GM12878 (cell line): ENCODE results near the gene FUT6. TPM values are rescaled to one million over a fixed set of nuclear protein-coding genes. Genes with fewer than 3 reads are reported as not detected.

Experiments
- ATAC-seq: fragments of 200-7000 bp; cut with Tn5 transposase; 3 replicates; pipeline ENCODE4 v1.9.1; 2020; ENCODE audit warnings: mild to moderate bottlenecking, moderate library complexity
- BruUV-seq: library from RNA; stranded (reverse); fragments of 400-500 nt; replicated peaks from 2 replicates; lab custom pipeline; 2021; lab: Mats Ljungman, UMichigan
- CTCF ChIA-PET: fragments of 300-600 bp; sonication (Branson Sonifier 250); formaldehyde crosslinking; extraction: SDS; loops from one replicate; lab custom pipeline; 2021; ENCODE audit warnings: inconsistent platforms; lab: Yijun Ruan, JAX
- POLR2A ChIA-PET: fragments of 350-600 bp; formaldehyde crosslinking; extraction: SDS; loops from one replicate; lab custom pipeline; 2021; ENCODE audit warnings: inconsistent platforms; lab: Charles Lee
- RAD21 ChIA-PET: fragments of 300-600 bp; sonication (Branson Sonifier 250); formaldehyde crosslinking; loops from one replicate; lab custom pipeline; 2023; ENCODE audit warnings: antibody characterized with exemption; ENCODE audit not compliant: unreplicated experiment; lab: Charles Lee
- SMC1A ChIA-PET: fragments of 300-600 bp; sonication (Branson Sonifier 250); formaldehyde crosslinking; loops from one replicate; lab custom pipeline; 2023; ENCODE audit not compliant: unreplicated experiment, uncharacterized antibody; lab: Charles Lee
- DNase-seq: peaks from one replicate; pipeline ENCODE4 v3.0.0-alpha.2; 2011; ENCODE audit warnings: low read depth, low spot score
- FAIRE-seq: peaks from 3 replicates; lab custom pipeline; 2011; peaks lifted over from hg19 to GRCh38; lab: Jason Lieb, UNC
- H2AFZ ChIP-seq: 2 replicates; pipeline ENCODE4 v1.6.0; 2011; ENCODE audit warnings: low read depth, low read length, control low read depth; ENCODE audit not compliant: control insufficient read depth
- H3K27ac ChIP-seq: 2 replicates; pipeline ENCODE4 v1.5.1; 2011; ENCODE audit warnings: control low read depth; ENCODE audit not compliant: control insufficient read depth, insufficient read depth
- H3K27me3 ChIP-seq, 2 experiments: replicated peaks in 1 of 2; 2 replicates each; pipeline versions ENCODE4 v1.6.0 to v1.6.1; 2011; ENCODE audit warnings: low read length in 1 of 2; ENCODE audit not compliant: control insufficient read depth in 2 of 2, insufficient read depth in 2 of 2
- H3K36me3 ChIP-seq, 2 experiments: 2 replicates each; pipeline ENCODE4 v1.5.1; 2011; ENCODE audit warnings: low read length in 1 of 2; ENCODE audit not compliant: control insufficient read depth in 2 of 2, insufficient read depth in 2 of 2
- H3K4me1 ChIP-seq: 2 replicates; pipeline ENCODE4 v1.6.1; 2011; ENCODE audit warnings: mild to moderate bottlenecking, low read length, moderate library complexity, mixed read lengths; ENCODE audit not compliant: control insufficient read depth, insufficient read depth
- H3K4me2 ChIP-seq: 2 replicates; pipeline ENCODE4 v1.6.0; 2011; ENCODE audit warnings: control low read depth; ENCODE audit not compliant: control insufficient read depth, insufficient read depth
- H3K4me3 ChIP-seq: fragments of 200-600 bp; sonication (generic); 2 replicates; pipeline ENCODE4 v1.5.1; 2016
- H3K79me2 ChIP-seq: 2 replicates; pipeline ENCODE4 v1.6.0; 2011; ENCODE audit warnings: low read length; ENCODE audit not compliant: control insufficient read depth, insufficient read depth
- H3K9ac ChIP-seq: 2 replicates; pipeline ENCODE4 v1.8.0; 2011; ENCODE audit warnings: low read length, control low read depth, mixed read lengths; ENCODE audit not compliant: control insufficient read depth, insufficient read depth
- H3K9me3 ChIP-seq: replicated peaks from 3 replicates; pipeline ENCODE4 v1.5.1; 2011; ENCODE audit warnings: mild to moderate bottlenecking, low read length; ENCODE audit not compliant: control insufficient read depth, insufficient read depth
- H4K20me1 ChIP-seq: 2 replicates; pipeline ENCODE4 v1.6.0; 2011; ENCODE audit not compliant: control insufficient read depth, insufficient read depth
- CBFB ChIP-seq: IDR thresholded peaks from 2 replicates; pipeline ENCODE4 v1.6.1; 2016; ENCODE audit warnings: antibody characterized with exemption, low read depth
- CTCF ChIP-seq, 3 experiments: IDR thresholded peaks in 2 of 3; conservative IDR thresholded peaks in 1 of 3; 2 replicates each; pipeline ENCODE4 v1.5.1; 2011; ENCODE audit warnings: low read depth in 3 of 3, low read length in 3 of 3, mild to moderate bottlenecking in 3 of 3, control low read depth in 2 of 3, moderate library complexity in 2 of 3, inconsistent platforms in 1 of 3, mixed read lengths in 1 of 3; ENCODE audit not compliant: control insufficient read depth in 2 of 3, insufficient read depth in 1 of 3; ENCODE audit errors: extremely low read depth in 1 of 3
- ETV6 ChIP-seq, 2 experiments: fragments of 450-650 bp in 1 of 2; IDR thresholded peaks in 1 of 2; conservative IDR thresholded peaks in 1 of 2; 2 replicates each; pipeline ENCODE4 v1.6.1; 2014; ENCODE audit warnings: antibody characterized with exemption in 1 of 2, borderline replicate concordance in 1 of 2, low read depth in 1 of 2, mild to moderate bottlenecking in 1 of 2, moderate library complexity in 1 of 2
- FOXK2 ChIP-seq: fragments of 450-650 bp; IDR thresholded peaks from 2 replicates; pipeline ENCODE4 v1.6.1; 2017; ENCODE audit warnings: mild to moderate bottlenecking, moderate library complexity
- IRF3 ChIP-seq: fragments of 450-650 bp; IDR thresholded peaks from 2 replicates; pipeline ENCODE4 v1.6.1; 2014; ENCODE audit warnings: mild to moderate bottlenecking
- KAT2A ChIP-seq: conservative IDR thresholded peaks from 2 replicates; pipeline ENCODE4 v1.6.1; 2011; ENCODE audit warnings: low read depth, low read length; ENCODE audit not compliant: control insufficient read depth
- KLF5 ChIP-seq: fragments of 450-650 bp; IDR thresholded peaks from 2 replicates; pipeline ENCODE4 v1.6.1; 2014; ENCODE audit warnings: mild to moderate bottlenecking; ENCODE audit not compliant: partially characterized antibody
- NFYA ChIP-seq: IDR thresholded peaks from 2 replicates; pipeline ENCODE4 v1.6.1; 2011; ENCODE audit warnings: low read depth, mild to moderate bottlenecking, low read length, improper control_type of control experiment, borderline replicate concordance
- NRF1 ChIP-seq: conservative IDR thresholded peaks from 2 replicates; pipeline ENCODE4 v1.6.1; 2011; ENCODE audit warnings: mild to moderate bottlenecking, low read depth, low read length, improper control_type of control experiment
- PBX3 ChIP-seq: IDR thresholded peaks from 2 replicates; pipeline ENCODE4 v1.6.1; 2011; ENCODE audit warnings: mild to moderate bottlenecking, low read depth, low read length, moderate library complexity; ENCODE audit not compliant: insufficient replicate concordance
- SIN3A ChIP-seq: IDR thresholded peaks from 2 replicates; pipeline ENCODE4 v1.6.1; 2012; ENCODE audit warnings: low read depth, low read length, improper control_type of control experiment
- SMAD5 ChIP-seq: IDR thresholded peaks from 2 replicates; pipeline ENCODE4 v1.6.1; 2016; ENCODE audit warnings: antibody characterized with exemption, low read depth
- STAT3 ChIP-seq: IDR thresholded peaks from 2 replicates; pipeline ENCODE4 v1.6.1; 2011; ENCODE audit warnings: low read depth, low read length, improper control_type of control experiment
- SUPT20H ChIP-seq: IDR thresholded peaks from 2 replicates; pipeline ENCODE4 v1.6.1; 2011; ENCODE audit warnings: low read depth, mild to moderate bottlenecking, low read length, moderate library complexity, borderline replicate concordance; ENCODE audit not compliant: control insufficient read depth
- ZNF384 ChIP-seq: IDR thresholded peaks from 2 replicates; pipeline ENCODE4 v1.6.1; 2012; ENCODE audit warnings: low read depth, mild to moderate bottlenecking, low read length, improper control_type of control experiment, borderline replicate concordance
- WGBS: methylation state at CpG from one replicate; pipeline ENCODE4 v1.1.6; 2016; ENCODE audit warnings: low lambda C conversion rate; ENCODE audit not compliant: insufficient replicate concordance, insufficient coverage; ENCODE audit errors: missing lambda C conversion rate; 5-methylcytosine and 5-hydroxymethylcytosine counted together
- in situ Hi-C: fragments of 300-500 bp; cut with MboI; formaldehyde crosslinking; loops from 9 replicates; pipeline ENCODE4 v1.14.3; 2018; ENCODE audit warnings: mixed read lengths
- intact Hi-C: fragments of 100-400 bp; cut with micrococcal nuclease; formaldehyde crosslinking; loops from one replicate; pipeline ENCODE4 v1.14.2; 2022; ENCODE audit not compliant: unreplicated experiment
- polyA plus RNA-seq, 11 experiments: library from polyadenylated mRNA; depleted of rRNA in 4 of 11; unstranded in 6 of 11; stranded (reverse) in 5 of 11; fragments of >200 nt; fragmentation: Nextera tagmentation in 4 of 11; fragmentation: Illumina TruSeq in 1 of 11; extraction: Ambion mirVana in 4 of 11; extraction: Trizol in 1 of 11; gene quantifications; 1 replicate in 1 of 11; 2 replicates in 10 of 11; pipeline versions ENCODE4 v1.2.1 to v1.2.3, GENCODE V29; 2011 to 2016; ENCODE audit warnings: inconsistent platforms in 2 of 11, missing spikeins in 2 of 11, low read depth in 1 of 11
- total RNA-seq, 4 experiments: library from RNA; depleted of rRNA in 3 of 4; stranded (reverse); fragments of >200 nt in 3 of 4; fragmentation: Illumina TruSeq in 1 of 4; extraction: Trizol in 1 of 4; gene quantifications; 2 replicates each; pipeline versions ENCODE4 v1.2.1 to v1.2.3, GENCODE V29; 2013 to 2021
- TF ChIP-seq, protein P1 (sequence below): IDR thresholded peaks from 2 replicates; pipeline ENCODE4 v1.6.1; 2011; ENCODE audit warnings: borderline replicate concordance, low read depth, mild to moderate bottlenecking, moderate library complexity, mixed read lengths, low read length; ENCODE audit not compliant: insufficient read depth; ENCODE audit errors: extremely low read length
- TF ChIP-seq, protein P2 (sequence below): IDR thresholded peaks from 2 replicates; pipeline ENCODE4 v1.6.1; 2012; ENCODE audit warnings: low read length, inconsistent platforms

Gene FUT6
- total and polyA plus RNA-seq, 10 of the 15 experiments (the other 5 are each of a cell fraction or from before 2014, with no cell fraction given), result not detected

DNA sequence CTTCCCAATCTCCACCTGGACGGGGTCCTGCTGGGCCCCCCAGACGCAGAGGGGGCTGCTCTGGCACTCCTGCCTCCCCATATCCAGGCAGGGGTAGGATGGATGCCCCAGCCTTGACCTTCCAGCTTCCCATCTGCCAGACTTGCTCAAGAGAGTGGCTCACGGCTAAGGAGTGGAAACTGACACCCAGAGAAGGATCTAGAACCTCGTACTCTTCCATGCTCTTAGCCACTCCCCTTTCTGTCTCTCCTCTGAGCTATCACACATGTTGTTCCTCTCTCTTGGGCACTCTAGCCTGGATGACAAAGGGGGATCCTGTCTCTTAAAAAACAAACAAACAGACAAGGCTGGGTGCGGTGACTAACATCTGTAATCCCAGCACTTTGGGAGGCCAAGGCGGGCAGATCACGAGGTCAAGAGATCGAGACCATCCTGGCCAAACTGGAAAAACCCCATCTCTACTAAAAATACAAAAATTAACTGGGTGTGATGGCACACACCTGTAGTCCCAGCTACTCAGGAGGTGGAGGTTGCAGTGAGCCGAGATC, 43.0 kb upstream of the FUT6 start:
- ATAC-seq, result no peak
- CTCF ChIA-PET, result no interaction called here
- POLR2A ChIA-PET, result no interaction called here
- Histone ChIP-seq H3K36me3 (no peaks in the 10 kb centered on the region), H4K20me1 (no peaks in the 10 kb centered on the region), H3K4me2 (no peak overlapping the region), H3K9ac (no peak overlapping the region), H3K4me3 (no peak overlapping the region), H3K27ac (no peak overlapping the region), H3K79me2 (no peaks in the 10 kb centered on the region), H3K4me1 (no peaks in the 10 kb centered on the region), H3K9me3 (no peaks in the 10 kb centered on the region), H3K27me3 (no peaks in the 10 kb centered on the region), H2AFZ (no peak overlapping the region)
- no peak for FAIRE-seq
- SMC1A ChIA-PET, result no interaction called here
- RAD21 ChIA-PET, result no interaction called here
- intact Hi-C loops (no loop called here), in situ Hi-C loops (no loop called here)
- DNase-seq, result no peak
- TF ChIP-seq NRF1 (no peak), ETV6 (conservative IDR thresholded peaks at IDR 0.05 in 1 of 2, IDR thresholded peaks at IDR 0.05 in 1 of 2; ENCODE audit: borderline replicate concordance in 1 of 2, low read depth in 1 of 2) (no peak), SUPT20H (no peak), CBFB (no peak), ZNF384 (no peak), CTCF (IDR thresholded peaks at IDR 0.05 in 2 of 3, conservative IDR thresholded peaks at IDR 0.05 in 1 of 3; ENCODE audit: control insufficient read depth in 2 of 3, extremely low read depth in 1 of 3, insufficient read depth in 1 of 3, low read depth in 3 of 3, low read length in 3 of 3) (no peak), KAT2A (no peak), NFYA (no peak), PBX3 (no peak), SMAD5 (no peak), SIN3A (no peak), STAT3 (no peak), IRF3 (no peak), FOXK2 (no peak), KLF5 (no peak)
- TF ChIP-seq, protein P1, sequence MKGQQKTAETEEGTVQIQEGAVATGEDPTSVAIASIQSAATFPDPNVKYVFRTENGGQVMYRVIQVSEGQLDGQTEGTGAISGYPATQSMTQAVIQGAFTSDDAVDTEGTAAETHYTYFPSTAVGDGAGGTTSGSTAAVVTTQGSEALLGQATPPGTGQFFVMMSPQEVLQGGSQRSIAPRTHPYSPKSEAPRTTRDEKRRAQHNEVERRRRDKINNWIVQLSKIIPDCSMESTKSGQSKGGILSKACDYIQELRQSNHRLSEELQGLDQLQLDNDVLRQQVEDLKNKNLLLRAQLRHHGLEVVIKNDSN, result no peak
- TF ChIP-seq, protein P2, sequence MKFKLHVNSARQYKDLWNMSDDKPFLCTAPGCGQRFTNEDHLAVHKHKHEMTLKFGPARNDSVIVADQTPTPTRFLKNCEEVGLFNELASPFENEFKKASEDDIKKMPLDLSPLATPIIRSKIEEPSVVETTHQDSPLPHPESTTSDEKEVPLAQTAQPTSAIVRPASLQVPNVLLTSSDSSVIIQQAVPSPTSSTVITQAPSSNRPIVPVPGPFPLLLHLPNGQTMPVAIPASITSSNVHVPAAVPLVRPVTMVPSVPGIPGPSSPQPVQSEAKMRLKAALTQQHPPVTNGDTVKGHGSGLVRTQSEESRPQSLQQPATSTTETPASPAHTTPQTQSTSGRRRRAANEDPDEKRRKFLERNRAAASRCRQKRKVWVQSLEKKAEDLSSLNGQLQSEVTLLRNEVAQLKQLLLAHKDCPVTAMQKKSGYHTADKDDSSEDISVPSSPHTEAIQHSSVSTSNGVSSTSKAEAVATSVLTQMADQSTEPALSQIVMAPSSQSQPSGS, result no peak
- WGBS, result 27% methylated on average over 9 of the region's 9 CpGs
- no TSS peak for BruUV-seq
